ENCODE data around the gene ANKEF1.

Gene ANKEF1

DNA sequence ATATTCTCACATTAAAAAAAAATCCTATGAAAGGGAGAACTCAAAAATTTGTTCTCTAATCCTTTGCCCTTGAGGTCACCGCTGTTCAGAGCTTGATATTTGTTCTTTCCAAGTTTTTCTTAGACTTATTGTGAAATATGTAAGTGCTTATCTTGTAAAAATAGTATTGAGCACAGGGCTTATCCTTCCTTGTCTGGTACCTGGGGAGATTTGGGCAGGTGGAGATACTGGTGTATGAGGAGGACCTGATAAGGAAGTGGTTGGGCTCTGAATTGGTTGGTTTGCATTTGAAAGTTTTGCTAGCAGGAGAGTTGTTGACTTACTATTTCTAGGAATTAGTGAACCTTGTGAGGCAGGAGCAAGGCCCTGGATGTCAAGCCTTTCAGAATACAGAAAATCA lies 28.9 kb upstream of the ANKEF1 start:
- Histone ChIP-seq H3K36me3 (no peaks in the 10 kb centered on the region), H3K4me3 (ENCODE audit: low read depth, low read length) (no peak overlapping the region), H3K27me3 (ENCODE audit: insufficient read depth, low read depth, severe bottlenecking) (no peaks in the 10 kb centered on the region), H3K9me3 (ENCODE audit: severe bottlenecking) (no peaks in the 10 kb centered on the region), H3K27ac (no peak overlapping the region)
- DNase-seq: no peak
- TF ChIP-seq, protein P1, sequence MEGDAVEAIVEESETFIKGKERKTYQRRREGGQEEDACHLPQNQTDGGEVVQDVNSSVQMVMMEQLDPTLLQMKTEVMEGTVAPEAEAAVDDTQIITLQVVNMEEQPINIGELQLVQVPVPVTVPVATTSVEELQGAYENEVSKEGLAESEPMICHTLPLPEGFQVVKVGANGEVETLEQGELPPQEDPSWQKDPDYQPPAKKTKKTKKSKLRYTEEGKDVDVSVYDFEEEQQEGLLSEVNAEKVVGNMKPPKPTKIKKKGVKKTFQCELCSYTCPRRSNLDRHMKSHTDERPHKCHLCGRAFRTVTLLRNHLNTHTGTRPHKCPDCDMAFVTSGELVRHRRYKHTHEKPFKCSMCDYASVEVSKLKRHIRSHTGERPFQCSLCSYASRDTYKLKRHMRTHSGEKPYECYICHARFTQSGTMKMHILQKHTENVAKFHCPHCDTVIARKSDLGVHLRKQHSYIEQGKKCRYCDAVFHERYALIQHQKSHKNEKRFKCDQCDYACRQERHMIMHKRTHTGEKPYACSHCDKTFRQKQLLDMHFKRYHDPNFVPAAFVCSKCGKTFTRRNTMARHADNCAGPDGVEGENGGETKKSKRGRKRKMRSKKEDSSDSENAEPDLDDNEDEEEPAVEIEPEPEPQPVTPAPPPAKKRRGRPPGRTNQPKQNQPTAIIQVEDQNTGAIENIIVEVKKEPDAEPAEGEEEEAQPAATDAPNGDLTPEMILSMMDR (IDR thresholded peaks at IDR 0.05; ENCODE audit: low read depth, low read length): no peak

DNA sequence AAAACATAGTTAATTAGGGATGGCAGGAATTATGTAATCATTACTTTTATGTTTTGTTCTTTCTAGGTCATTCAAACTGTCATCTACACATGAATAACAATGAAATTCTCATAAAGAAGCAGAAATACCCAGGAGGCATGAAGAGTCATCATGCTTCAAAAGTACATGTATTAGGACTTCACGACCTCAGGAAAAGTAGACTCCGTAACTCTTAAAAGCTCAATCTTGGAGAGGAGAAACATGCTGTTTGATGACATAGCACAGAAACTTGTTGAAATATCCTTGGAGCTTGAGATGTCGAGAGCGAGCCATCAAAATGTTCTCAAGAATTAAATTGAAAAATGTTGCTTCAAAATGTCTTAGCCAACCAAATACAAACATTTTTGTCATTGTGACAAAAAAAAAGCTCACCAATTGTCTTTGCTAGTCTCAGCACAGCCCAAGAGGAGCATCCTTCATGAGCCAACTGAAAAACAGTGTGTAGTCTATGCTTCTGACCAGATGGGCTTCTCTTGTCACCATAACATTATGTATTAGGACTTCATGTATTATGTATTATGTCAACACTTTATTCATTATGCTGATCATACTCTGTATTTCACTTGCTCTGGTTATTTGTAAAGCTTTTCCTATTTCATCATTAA lies 28.2 kb upstream of the ANKEF1 start:
- no peak for DNase-seq
- Histone ChIP-seq H3K36me3 (no peaks in the 10 kb centered on the region), H3K9me3 (ENCODE audit: severe bottlenecking) (no peaks in the 10 kb centered on the region), H3K27me3 (ENCODE audit: insufficient read depth, low read depth, severe bottlenecking) (no peaks in the 10 kb centered on the region), H3K4me3 (ENCODE audit: low read depth, low read length) (no peak overlapping the region), H3K27ac (no peak overlapping the region)
- TF ChIP-seq, protein P1 (IDR thresholded peaks at IDR 0.05; ENCODE audit: low read depth, low read length): no peak

DNA sequence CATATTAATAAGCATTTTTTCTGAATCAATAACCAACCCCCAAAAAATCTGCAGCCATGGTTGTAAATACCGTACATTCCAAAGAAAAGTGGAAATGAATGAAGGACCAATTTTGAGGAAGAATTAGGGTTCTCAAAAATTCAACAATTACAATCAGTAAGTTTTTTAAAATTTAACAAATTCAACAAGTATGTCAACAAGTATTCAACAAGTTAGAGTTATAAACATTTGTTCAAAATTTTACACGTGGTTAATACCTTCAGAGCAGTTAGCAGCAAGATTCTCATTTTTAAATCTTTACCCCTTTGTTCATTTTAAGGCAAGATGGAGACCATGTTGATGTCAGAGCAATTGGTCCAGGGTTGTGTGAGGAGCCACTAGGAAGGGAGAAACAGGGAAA lies 27.6 kb upstream of the ANKEF1 start:
- Histone ChIP-seq H3K9me3 (ENCODE audit: severe bottlenecking) (no peaks in the 10 kb centered on the region), H3K27ac (no peak overlapping the region), H3K4me3 (ENCODE audit: low read depth, low read length) (no peak overlapping the region), H3K36me3 (no peaks in the 10 kb centered on the region), H3K27me3 (ENCODE audit: insufficient read depth, low read depth, severe bottlenecking) (no peaks in the 10 kb centered on the region)
- no peak for DNase-seq
- TF ChIP-seq, protein P1 (IDR thresholded peaks at IDR 0.05; ENCODE audit: low read depth, low read length): no peak

DNA sequence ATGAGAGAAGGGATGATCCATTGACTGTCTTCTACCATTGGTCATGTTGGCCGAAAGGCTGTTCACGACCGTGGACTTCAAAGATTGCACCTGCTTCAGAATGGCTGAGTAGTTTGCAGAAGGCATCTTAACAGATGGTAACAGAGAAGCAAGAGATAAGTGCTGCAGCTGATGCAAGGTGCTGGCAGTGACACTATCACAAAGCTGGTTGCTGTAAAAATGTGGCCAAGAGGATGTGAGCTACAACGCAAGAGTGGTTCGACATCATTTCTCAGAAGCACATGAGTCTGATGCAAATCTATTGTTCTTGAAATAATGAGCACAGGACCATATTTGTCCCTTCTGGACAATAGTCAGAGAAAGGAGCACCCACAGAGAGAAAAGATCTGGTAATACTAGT lies 27.0 kb upstream of the ANKEF1 start:
- no peak overlapping the region for H3K27ac ChIP-seq
- H3K36me3 ChIP-seq: no peaks in the 10 kb centered on the region
- no peaks in the 10 kb centered on the region for H3K9me3 ChIP-seq (ENCODE audit: severe bottlenecking)
- H3K4me3 ChIP-seq (ENCODE audit: low read depth, low read length): no peak overlapping the region
- DNase-seq: no peak
- no peaks in the 10 kb centered on the region for H3K27me3 ChIP-seq (ENCODE audit: insufficient read depth, low read depth, severe bottlenecking)
- TF ChIP-seq, protein P1 (IDR thresholded peaks at IDR 0.05; ENCODE audit: low read depth, low read length): no peak

DNA sequence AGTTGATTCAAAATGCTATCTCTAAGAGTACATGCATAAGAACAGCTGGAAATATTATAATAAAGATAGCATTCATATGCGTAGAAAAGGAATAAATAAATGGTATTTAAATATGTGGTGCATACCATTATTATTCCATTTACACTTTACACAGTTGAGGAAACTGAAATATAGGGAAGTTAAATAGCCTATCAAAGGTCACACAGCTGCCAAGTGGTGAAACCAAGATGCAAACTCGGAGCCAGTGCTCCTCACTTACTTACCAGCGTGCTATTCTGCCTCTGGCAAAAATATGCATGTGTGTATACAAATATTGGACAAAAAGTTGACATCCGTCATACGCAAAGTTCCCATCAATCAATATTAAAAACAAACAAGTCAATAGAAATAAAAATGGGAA lies 22.3 kb upstream of the ANKEF1 start:
- TF ChIP-seq, protein P1 (IDR thresholded peaks at IDR 0.05; ENCODE audit: low read depth, low read length): no peak
- Histone ChIP-seq H3K27me3 (ENCODE audit: insufficient read depth, low read depth, severe bottlenecking) (no peaks in the 10 kb centered on the region), H3K36me3 (no peaks in the 10 kb centered on the region), H3K4me3 (ENCODE audit: low read depth, low read length) (no peak overlapping the region), H3K9me3 (ENCODE audit: severe bottlenecking) (no peaks in the 10 kb centered on the region), H3K27ac (no peak overlapping the region)
- no peak for DNase-seq

DNA sequence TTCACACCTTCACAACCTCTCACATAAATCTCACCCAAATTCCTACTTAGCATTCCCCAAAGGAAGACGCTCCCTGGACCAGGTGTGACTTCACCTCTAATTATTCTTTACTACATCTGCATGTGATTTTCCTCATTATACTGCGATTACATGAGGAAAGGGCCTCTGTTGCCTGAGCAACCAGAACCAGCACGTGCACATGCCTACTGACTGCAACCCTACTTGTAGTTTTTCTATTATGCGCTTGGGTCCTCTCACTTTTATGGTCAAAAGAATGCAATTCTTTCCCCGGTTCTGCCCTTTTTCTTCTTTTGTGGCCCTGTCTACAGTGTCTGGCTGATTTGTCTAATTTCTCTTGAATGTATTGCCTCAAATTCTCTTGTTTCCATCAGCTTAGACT lies 20.4 kb upstream of the ANKEF1 start:
- TF ChIP-seq, protein P1 (IDR thresholded peaks at IDR 0.05; ENCODE audit: low read depth, low read length): no peak

More for the DNA sequence above, 20.4 kb upstream of the ANKEF1 start:
- H3K4me3 ChIP-seq (ENCODE audit: low read depth, low read length): no peak overlapping the region
- H3K27me3 ChIP-seq (ENCODE audit: insufficient read depth, low read depth, severe bottlenecking): no peaks in the 10 kb centered on the region
- no peaks in the 10 kb centered on the region for H3K36me3 ChIP-seq
- H3K9me3 ChIP-seq (ENCODE audit: severe bottlenecking): no peaks in the 10 kb centered on the region
- DNase-seq: no peak
- H3K27ac ChIP-seq: no peak overlapping the region
